Cortex of kidney (tissue), 1 donor: Measurements from ENCODE around the gene AK6.
"Not testable (repeated sequence)": the region's sequence is repeated elsewhere in the genome, so short reads cannot be mapped to it uniquely, and the experiment has no call there.

Source experiments
- DNase-seq: peaks from one replicate; lab custom pipeline; 2025; lab: John Stamatoyannopoulos, UW

The AK6 gene

DNA sequence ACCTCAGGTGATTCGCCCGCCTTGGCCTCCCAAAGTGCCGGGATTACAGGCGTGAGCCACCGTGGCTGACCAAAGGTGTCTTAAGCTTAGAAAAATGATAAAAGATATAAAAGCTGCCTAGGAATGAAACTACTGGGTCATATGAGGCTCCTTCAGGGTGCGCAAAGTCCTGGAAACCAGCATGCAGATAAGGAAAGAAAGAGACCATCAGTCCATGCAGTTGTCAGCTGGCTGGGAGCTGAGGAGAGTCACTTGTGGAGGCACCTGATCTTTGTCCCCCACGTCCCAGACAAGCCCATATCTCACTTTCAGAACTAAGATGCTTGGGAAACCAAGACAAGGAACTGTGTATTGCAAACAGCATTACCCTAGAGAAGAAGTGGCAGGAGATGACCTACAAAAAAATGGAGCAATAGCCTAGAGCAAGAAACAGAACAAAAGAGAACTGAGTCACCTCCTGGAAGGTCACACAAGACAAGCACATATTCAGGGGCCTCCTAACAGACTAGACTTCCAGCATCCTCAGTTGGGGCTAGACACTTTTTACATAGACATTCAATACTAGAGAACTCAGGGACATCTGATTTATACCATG, 33.9 kb downstream of the AK6 start:
- DNase-seq: no peak

- no peak for DNase-seq
Measured at GRCh38 chr5:69334793-69335268, 34.5 kb downstream of the AK6 start.

GRCh38 chr5:69333668-69334315, 35.5 kb downstream of the AK6 start:
- DNase-seq: not testable (repeated sequence)

- DNase-seq: no peak
Measured at GRCh38 chr5:69331528-69332445, 37.5 kb downstream of the AK6 start.

- DNase-seq: no peak
Measured at GRCh38 chr5:69329905-69330489, 39.3 kb downstream of the AK6 start.

- DNase-seq: no peak
Measured at GRCh38 chr5:69326365-69326764, 43.0 kb downstream of the AK6 start.

- no peak for DNase-seq
Measured at GRCh38 chr5:69317391-69317790, 51.9 kb downstream of the AK6 start.

GRCh38 chr5:69315972-69316371, 53.3 kb downstream of the AK6 start:
- no peak for DNase-seq

DNA sequence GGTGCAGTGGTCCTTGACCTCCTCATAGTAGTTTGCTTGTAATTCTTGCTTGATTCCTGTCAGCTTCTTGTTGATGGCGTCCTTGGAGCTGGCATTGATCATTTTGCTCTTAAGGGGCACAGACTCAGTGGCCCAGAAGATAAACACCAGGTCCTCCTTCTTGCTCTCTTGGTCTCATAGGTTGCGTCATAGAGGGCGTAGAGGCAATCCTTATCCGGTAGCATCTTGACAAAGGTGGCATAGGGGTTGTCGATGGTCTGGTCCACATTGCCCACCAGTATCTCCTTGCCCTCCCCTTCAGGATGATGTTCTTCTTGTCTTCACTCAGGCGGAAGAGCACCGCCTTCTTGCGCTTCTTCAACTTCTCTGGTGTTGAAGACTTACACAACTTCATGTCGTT, 55.9 kb downstream of the AK6 start:
- DNase-seq: no peak

GRCh38 chr5:69312459-69313160, 56.7 kb downstream of the AK6 start:
- no peak for DNase-seq

DNA sequence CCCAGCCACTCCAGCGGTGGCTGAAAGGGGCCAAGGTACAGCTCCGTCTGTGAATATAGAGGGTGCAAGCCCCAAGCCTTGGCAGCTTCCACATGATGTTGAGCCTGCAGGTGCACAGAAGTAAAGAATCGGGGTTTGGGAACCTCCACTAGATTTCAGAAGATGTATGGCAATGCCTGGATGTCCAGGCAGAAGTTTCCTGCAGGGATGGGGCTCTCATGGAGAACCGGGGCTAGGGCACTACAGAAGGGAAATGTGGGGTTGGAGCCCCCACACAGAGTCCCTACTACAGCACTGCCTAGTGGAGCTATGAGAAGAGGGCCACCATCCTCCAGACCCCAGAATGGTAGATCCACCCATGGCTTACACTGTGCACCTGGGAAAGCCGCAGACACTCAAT, 59.9 kb downstream of the AK6 start:
- DNase-seq: no peak

- no peak for DNase-seq
Measured at GRCh38 chr5:69308046-69308553, 61.2 kb downstream of the AK6 start.

DNA sequence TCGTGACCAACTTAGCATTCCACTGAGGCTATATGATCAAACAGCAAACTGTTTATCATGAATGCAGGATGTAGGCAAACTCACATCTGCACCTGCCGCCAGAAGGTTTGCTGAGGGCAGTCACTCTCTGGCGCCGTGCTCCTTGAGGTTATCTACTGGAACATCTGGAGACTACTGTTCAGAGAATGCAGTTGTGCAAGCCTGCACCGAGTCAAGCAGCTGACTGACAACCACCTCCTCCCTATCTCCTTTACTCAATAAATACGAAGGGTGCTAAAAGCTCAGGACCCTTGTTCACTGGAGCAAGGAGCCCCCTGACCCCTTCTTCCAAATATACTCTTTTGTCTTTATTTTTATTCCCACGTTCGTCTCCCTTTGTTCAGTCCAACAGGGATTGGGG, 63.8 kb downstream of the AK6 start:
- DNase-seq: no peak
